GM20431 (cell line): ENCODE measurements around the gene AGPAT4.
"Not testable (repeated sequence)": the region's sequence is repeated elsewhere in the genome, so short reads cannot be mapped to it uniquely, and the experiment has no call there.

Experiments used
- in situ Hi-C: fragments of 300-500 bp; cut with MseI, MboI; formaldehyde crosslinking; loops from one replicate; pipeline ENCODE4 v1.15.0; 2020; ENCODE audit warnings: low sequenced_read_pairs; ENCODE audit not compliant: unreplicated experiment

AGPAT4 gene

GRCh38 chr6:161176428-161176827 lies 97.4 kb downstream of the AGPAT4 start:
- in situ Hi-C loops, result not testable (repeated sequence)

GRCh38 chr6:161172769-161173168 lies 101.1 kb downstream of the AGPAT4 start:
- in situ Hi-C loops, result not testable (repeated sequence)

- in situ Hi-C loops, result no loop called here
Observed at GRCh38 chr6:161171207-161171606, 102.7 kb downstream of the AGPAT4 start.

- in situ Hi-C loops, result no loop called here
Observed at GRCh38 chr6:161169696-161170095, 104.2 kb downstream of the AGPAT4 start.

- in situ Hi-C loops, result no loop called here
Observed at GRCh38 chr6:161169035-161169434, 104.8 kb downstream of the AGPAT4 start.

GRCh38 chr6:161168281-161168891 lies 105.5 kb downstream of the AGPAT4 start:
- in situ Hi-C loops, result no loop called here

- in situ Hi-C loops, result no loop called here
Observed at GRCh38 chr6:161166677-161167076, 107.2 kb downstream of the AGPAT4 start.

- in situ Hi-C loops, result no loop called here
Observed at GRCh38 chr6:161166176-161166575, 107.7 kb downstream of the AGPAT4 start.

GRCh38 chr6:161164182-161164625 lies 109.7 kb downstream of the AGPAT4 start:
- in situ Hi-C loops, result no loop called here

GRCh38 chr6:161163466-161164181 lies 110.2 kb downstream of the AGPAT4 start:
- in situ Hi-C loops, result no loop called here

GRCh38 chr6:161162722-161163121 lies 111.1 kb downstream of the AGPAT4 start:
- in situ Hi-C loops, result no loop called here

- in situ Hi-C loops, result no loop called here
Observed at GRCh38 chr6:161161889-161162624, 111.8 kb downstream of the AGPAT4 start.

GRCh38 chr6:161161121-161161520 lies 112.7 kb downstream of the AGPAT4 start:
- in situ Hi-C loops, result no loop called here

GRCh38 chr6:161154796-161155335 lies 119.0 kb downstream of the AGPAT4 start:
- in situ Hi-C loops, result no loop called here

GRCh38 chr6:161153725-161154124 lies 120.1 kb downstream of the AGPAT4 start:
- in situ Hi-C loops, result no loop called here

- in situ Hi-C loops, result no loop called here
Observed at GRCh38 chr6:161152907-161153662, 120.8 kb downstream of the AGPAT4 start.

- in situ Hi-C loops, result no loop called here
Observed at GRCh38 chr6:161152527-161152862, 121.4 kb downstream of the AGPAT4 start.

GRCh38 chr6:161151660-161152526 lies 122.0 kb downstream of the AGPAT4 start:
- in situ Hi-C loops, result no loop called here

- in situ Hi-C loops, result no loop called here
Observed at GRCh38 chr6:161151059-161151645, 122.7 kb downstream of the AGPAT4 start.
